H9 (cell line): ENCODE measurements around the gene UNC93A. TPM values are rescaled to one million over a fixed set of nuclear protein-coding genes. Genes with fewer than 3 reads are reported as not detected.

ENCODE experiments used
- DNase-seq: peaks from one replicate; pipeline ENCODE4 v3.0.0-alpha.2; 2017
- H2AFZ ChIP-seq: one replicate; pipeline ENCODE4 v1.6.1; 2013; ENCODE audit warnings: mild to moderate bottlenecking, low read length, control low read depth, moderate library complexity
- H2AK5ac ChIP-seq: 2 replicates; pipeline ENCODE4 v1.6.1; 2013; ENCODE audit warnings: low read length, control low read depth, mixed read lengths; ENCODE audit not compliant: insufficient read length
- H2BK120ac ChIP-seq: one replicate; pipeline ENCODE4 v1.6.1; 2013; ENCODE audit warnings: low read depth, mild to moderate bottlenecking, low read length, control low read depth, inconsistent platforms; ENCODE audit not compliant: poor library complexity, severe bottlenecking
- H2BK12ac ChIP-seq: 2 replicates; pipeline ENCODE4 v1.6.1; 2013; ENCODE audit warnings: low read length, control low read depth, mixed read lengths, low read depth; ENCODE audit not compliant: insufficient read length
- H2BK15ac ChIP-seq: 2 replicates; pipeline ENCODE4 v1.6.1; 2013; ENCODE audit warnings: low read depth, low read length, control low read depth
- H2BK20ac ChIP-seq: one replicate; pipeline ENCODE4 v1.6.1; 2013; ENCODE audit warnings: low read depth, mild to moderate bottlenecking, low read length, control low read depth, inconsistent platforms; ENCODE audit not compliant: poor library complexity, severe bottlenecking
- H2BK5ac ChIP-seq: 2 replicates; pipeline ENCODE4 v1.6.1; 2013; ENCODE audit warnings: low read length, control low read depth, mixed read lengths; ENCODE audit not compliant: insufficient read length
- H3K14ac ChIP-seq: 2 replicates; pipeline ENCODE4 v1.6.1; 2013; ENCODE audit warnings: low read length, control low read depth; ENCODE audit not compliant: insufficient read depth
- H3K18ac ChIP-seq: 2 replicates; pipeline ENCODE4 v1.6.1; 2013; ENCODE audit warnings: low read depth, mild to moderate bottlenecking, mixed read lengths, low read length, control low read depth; ENCODE audit not compliant: insufficient read length
- H3K23ac ChIP-seq: 2 replicates; pipeline ENCODE4 v1.6.1; 2013; ENCODE audit warnings: low read length, control low read depth, mixed read lengths, low read depth; ENCODE audit not compliant: insufficient read length
- H3K23me2 ChIP-seq: 2 replicates; pipeline ENCODE4 v1.6.1; 2013; ENCODE audit warnings: low read depth, mild to moderate bottlenecking, mixed read lengths, low read length, control low read depth; ENCODE audit not compliant: insufficient read length, poor library complexity, severe bottlenecking
- H3K27ac ChIP-seq: 2 replicates; pipeline ENCODE4 v1.5.1; 2013; ENCODE audit warnings: low read length, control low read depth, mixed read lengths, low read depth; ENCODE audit not compliant: insufficient read length
- H3K27me3 ChIP-seq: 2 replicates; pipeline ENCODE4 v1.6.1; 2013; ENCODE audit warnings: low read length, control low read depth, inconsistent platforms; ENCODE audit not compliant: insufficient read depth
- H3K4ac ChIP-seq: 2 replicates; pipeline ENCODE4 v1.6.1; 2013; ENCODE audit warnings: low read depth, mild to moderate bottlenecking, control low read depth, inconsistent platforms, low read length, moderate library complexity
- H3K4me1 ChIP-seq: 2 replicates; pipeline ENCODE4 v1.6.1; 2013; ENCODE audit warnings: low read length, control low read depth, inconsistent platforms; ENCODE audit not compliant: insufficient read depth
- H3K4me2 ChIP-seq: 2 replicates; pipeline ENCODE4 v1.6.1; 2013; ENCODE audit warnings: low read length, control low read depth, mixed read lengths; ENCODE audit not compliant: insufficient read length, insufficient read depth
- H3K56ac ChIP-seq: 2 replicates; pipeline ENCODE4 v1.6.1; 2013; ENCODE audit warnings: low read depth, mild to moderate bottlenecking, mixed read lengths, low read length, control low read depth; ENCODE audit not compliant: insufficient read length
- H3K79me1 ChIP-seq: 2 replicates; pipeline ENCODE4 v1.6.1; 2013; ENCODE audit warnings: low read depth, mild to moderate bottlenecking, moderate library complexity, low read length, control low read depth, inconsistent platforms; ENCODE audit not compliant: insufficient read depth, poor library complexity, severe bottlenecking
- H3K79me2 ChIP-seq: 2 replicates; pipeline ENCODE4 v1.6.1; 2013; ENCODE audit warnings: low read length, control low read depth, inconsistent platforms; ENCODE audit not compliant: insufficient read depth
- H3K9ac ChIP-seq: 2 replicates; pipeline ENCODE4 v1.6.1; 2013; ENCODE audit warnings: low read length, control low read depth, mixed read lengths; ENCODE audit not compliant: insufficient read length; ENCODE audit errors: extremely low read depth
- H3K9me3 ChIP-seq: one replicate; pipeline ENCODE4 v1.6.1; 2013; ENCODE audit warnings: low read depth, low read length, inconsistent platforms; ENCODE audit not compliant: control insufficient read depth
- H3T11ph ChIP-seq: one replicate; pipeline ENCODE4 v1.6.1; 2013; ENCODE audit warnings: mild to moderate bottlenecking, low read length, control low read depth, inconsistent platforms
- H4K20me1 ChIP-seq: one replicate; pipeline ENCODE4 v1.6.1; 2013; ENCODE audit not compliant: control insufficient read depth, insufficient read length, insufficient read depth
- H4K5ac ChIP-seq: 2 replicates; pipeline ENCODE4 v1.6.1; 2013; ENCODE audit warnings: low read depth, mild to moderate bottlenecking, mixed read lengths, low read length, control low read depth; ENCODE audit not compliant: insufficient read length
- H4K8ac ChIP-seq: replicated peaks from 2 replicates; pipeline ENCODE4 v1.6.1; 2013; ENCODE audit warnings: low read length, control low read depth, mixed read lengths, low read depth; ENCODE audit not compliant: insufficient read length
- H4K91ac ChIP-seq: 2 replicates; pipeline ENCODE4 v1.6.1; 2013; ENCODE audit warnings: low read depth, mild to moderate bottlenecking, moderate library complexity, mixed read lengths, low read length, control low read depth; ENCODE audit not compliant: insufficient read length
- H3K27ac Mint-ChIP-seq, 3 experiments: 2 replicates in 2 of 3; 3 replicates in 1 of 3; pipeline ENCODE4 v1.8.0; 2020 to 2021; ENCODE audit warnings: mixed read lengths in 3 of 3, mild to moderate bottlenecking in 1 of 3, moderate library complexity in 1 of 3
- H3K27me3 Mint-ChIP-seq: 2 replicates; pipeline ENCODE4 v1.8.0; 2021; ENCODE audit warnings: low read depth, mild to moderate bottlenecking, moderate library complexity, mixed read lengths
- H3K36me3 Mint-ChIP-seq, 3 experiments: 2 replicates in 2 of 3; 3 replicates in 1 of 3; pipeline ENCODE4 v1.8.0; 2020 to 2021; ENCODE audit warnings: low read depth in 3 of 3, mixed read lengths in 3 of 3; ENCODE audit not compliant: insufficient read depth in 1 of 3
- H3K4me1 Mint-ChIP-seq, 2 experiments: 2 replicates each; pipeline ENCODE4 v1.8.0; 2020; ENCODE audit warnings: mixed read lengths in 2 of 2
- H3K4me3 Mint-ChIP-seq, 2 experiments: 2 replicates in 1 of 2; 3 replicates in 1 of 2; pipeline ENCODE4 v1.8.0; 2020 to 2021; ENCODE audit warnings: mild to moderate bottlenecking in 2 of 2, mixed read lengths in 2 of 2, moderate library complexity in 1 of 2
- H3K9me3 Mint-ChIP-seq, 2 experiments: 2 replicates in 1 of 2; 3 replicates in 1 of 2; pipeline ENCODE4 v1.8.0; 2020; ENCODE audit warnings: mild to moderate bottlenecking in 2 of 2, mixed read lengths in 2 of 2, moderate library complexity in 1 of 2
- CTCF ChIP-seq: fragments of 200-600 bp; sonication (generic); conservative IDR thresholded peaks from 3 replicates; pipeline ENCODE4 v1.8.0; 2021; ENCODE audit warnings: antibody characterized with exemption, mild to moderate bottlenecking
- WGBS: extraction: QIAGEN DNeasy Blood & Tissue Kit; methylation state at CpG from one replicate; pipeline ENCODE4 v1.1.7; 2013; ENCODE audit warnings: missing lambda C conversion rate, low lambda C conversion rate, mixed read lengths; ENCODE audit not compliant: insufficient read length; ENCODE audit errors: extremely low coverage; 5-methylcytosine and 5-hydroxymethylcytosine counted together
- total RNA-seq: library from RNA; stranded (reverse); gene quantifications from 2 replicates; pipeline ENCODE4 v1.2.1, GENCODE V29; 2021

The UNC93A gene
- total RNA-seq, 1 experiment from 2014 or later = 0.70 TPM

GRCh38 chr6:167296902-167297301, 5.8 kb downstream of the UNC93A start:
- H3T11ph ChIP-seq = no peak overlapping the region
- H3K9me3 ChIP-seq = no peaks in the 10 kb centered on the region
- peaks cover 5 to 6% of the 10 kb centered on the region in 2 experiments; a peak in 3 of 5 replicates for H3K9me3 Mint-ChIP-seq
- H4K91ac ChIP-seq = no peak overlapping the region
- TF ChIP-seq CTCF = no peak
- H3K4me1 Mint-ChIP-seq = peaks cover 22 to 29% of the 10 kb centered on the region in 2 experiments
- H2BK12ac ChIP-seq = no peak overlapping the region
- no peak overlapping the region for H2BK5ac ChIP-seq
- H3K4me3 Mint-ChIP-seq = no peak overlapping the region
- H2BK15ac ChIP-seq = no peak overlapping the region
- peaks cover 5% of the 10 kb centered on the region; the same call in 1 of the 2 replicates for H3K4me1 ChIP-seq
- no peak overlapping the region for H3K9ac ChIP-seq
- H2BK20ac ChIP-seq = no peak overlapping the region
- H3K79me1 ChIP-seq = no peaks in the 10 kb centered on the region
- H3K27ac Mint-ChIP-seq = no peak overlapping the region
- no peak overlapping the region for H3K18ac ChIP-seq
- no peak for DNase-seq
- H3K79me2 ChIP-seq = no peaks in the 10 kb centered on the region
- no peaks in the 10 kb centered on the region for H4K20me1 ChIP-seq
- H2AFZ ChIP-seq = no peak overlapping the region
- H2BK120ac ChIP-seq = no peak overlapping the region
- H3K23me2 ChIP-seq = no peaks in the 10 kb centered on the region
- H3K23ac ChIP-seq = no peak overlapping the region
- peaks cover 3 to 7% (median 3%) of the 10 kb centered on the region in 3 experiments; a peak in 6 of 7 replicates for H3K36me3 Mint-ChIP-seq
- peaks cover 26% of the 10 kb centered on the region for H3K27me3 Mint-ChIP-seq
- WGBS = no CpG with 5 or more reads among the region's 7 CpGs
- no peak overlapping the region for H4K5ac ChIP-seq
- H3K4me2 ChIP-seq = no peak overlapping the region
- H3K14ac ChIP-seq = no peak overlapping the region
- H2AK5ac ChIP-seq = no peak overlapping the region
- no peaks in the 10 kb centered on the region; the same call in 1 of the 2 replicates for H3K27me3 ChIP-seq
- H3K27ac ChIP-seq = no peak overlapping the region
- H3K56ac ChIP-seq = no peak overlapping the region
- H3K4ac ChIP-seq = no peak overlapping the region
- no peak overlapping the region for H4K8ac ChIP-seq
